Endothelial cell of umbilical vein (primary cell): Measurements from ENCODE around the gene PRM3. TPM values are rescaled to one million over a fixed set of nuclear protein-coding genes. Genes with fewer than 3 reads are reported as not detected.

Source experiments
- BruUV-seq: library from RNA; stranded (reverse); fragments of 400-500 nt; replicated peaks from 2 replicates; lab custom pipeline; 2021; lab: Mats Ljungman, UMichigan
- CTCF ChIA-PET: fragments of 300-600, 350-600 bp; sonication (Branson Sonifier 250); formaldehyde crosslinking; loops from one replicate; lab custom pipeline; 2021; ENCODE audit warnings: antibody characterized with exemption, inconsistent platforms; lab: Charles Lee
- POLR2A ChIA-PET: fragments of 300-600, 350-600 bp; sonication (Branson Sonifier 250); formaldehyde crosslinking; loops from one replicate; lab custom pipeline; 2021; ENCODE audit warnings: antibody characterized with exemption, inconsistent platforms; lab: Charles Lee
- DNase-seq: peaks from one replicate; pipeline ENCODE4 v3.0.0-alpha.2; 2011; ENCODE audit warnings: low read depth, low spot score
- FAIRE-seq: peaks from 2 replicates; lab custom pipeline; 2011; peaks lifted over from hg19 to GRCh38; lab: Jason Lieb, UNC
- H2AFZ ChIP-seq: 2 replicates; pipeline ENCODE4 v1.6.0; 2012; ENCODE audit warnings: low read depth, low read length, control low read depth, inconsistent platforms
- H3K27ac ChIP-seq: 2 replicates; pipeline ENCODE4 v1.5.1; 2011; ENCODE audit warnings: low read depth, mild to moderate bottlenecking, control low read depth, low read length, moderate library complexity; ENCODE audit not compliant: insufficient read depth
- H3K27me3 ChIP-seq, 2 experiments: 2 replicates each; pipeline versions ENCODE4 v1.6.0 to v1.6.1; 2011; ENCODE audit warnings: low read length in 2 of 2, mixed read lengths in 1 of 2; ENCODE audit not compliant: control insufficient read depth in 2 of 2, insufficient read depth in 2 of 2
- H3K36me3 ChIP-seq, 2 experiments: 2 replicates in 1 of 2; 3 replicates in 1 of 2; pipeline ENCODE4 v1.5.1; 2011; ENCODE audit warnings: low read length in 2 of 2, mild to moderate bottlenecking in 1 of 2, moderate library complexity in 1 of 2; ENCODE audit not compliant: control insufficient read depth in 2 of 2, insufficient read depth in 2 of 2; ENCODE audit errors: extremely low read depth in 1 of 2
- H3K4me1 ChIP-seq: 3 replicates; pipeline ENCODE4 v1.5.1; 2011; ENCODE audit warnings: mild to moderate bottlenecking, low read length; ENCODE audit not compliant: control insufficient read depth, insufficient read depth; ENCODE audit errors: extremely low read depth
- H3K4me2 ChIP-seq: 2 replicates; pipeline ENCODE4 v1.6.1; 2011; ENCODE audit warnings: low read length, control low read depth, mixed read lengths; ENCODE audit not compliant: insufficient read depth
- H3K4me3 ChIP-seq, 3 experiments: fragments of 200-600 bp in 1 of 3; sonication (generic), shearing (Covaris generic) in 1 of 3; replicated peaks in 1 of 3; 2 replicates each; pipeline ENCODE4 v1.5.1; 2011 to 2016; ENCODE audit warnings: control low read depth in 3 of 3, low read length in 3 of 3, mild to moderate bottlenecking in 2 of 3, inconsistent platforms in 1 of 3, low read depth in 1 of 3, moderate library complexity in 1 of 3; ENCODE audit not compliant: insufficient read depth in 1 of 3
- H3K79me2 ChIP-seq: 2 replicates; pipeline ENCODE4 v1.6.0; 2012; ENCODE audit warnings: low read length, inconsistent platforms; ENCODE audit not compliant: control insufficient read depth, insufficient read depth
- H3K9ac ChIP-seq: replicated peaks from 2 replicates; pipeline ENCODE3; 2011; ENCODE audit warnings: low read length, control low read depth; ENCODE audit not compliant: insufficient read depth; ENCODE audit errors: extremely low read depth
- H3K9me1 ChIP-seq: replicated peaks from 3 replicates; pipeline ENCODE4 v1.6.0; 2011; ENCODE audit warnings: mild to moderate bottlenecking, low read length; ENCODE audit not compliant: control insufficient read depth, insufficient read depth; ENCODE audit errors: extremely low read depth
- H3K9me3 ChIP-seq: replicated peaks from 2 replicates; pipeline ENCODE4 v1.5.1; 2012; ENCODE audit warnings: low read length, inconsistent platforms; ENCODE audit not compliant: control insufficient read depth, insufficient read depth
- H4K20me1 ChIP-seq: replicated peaks from 2 replicates; pipeline ENCODE3; 2011; ENCODE audit warnings: mild to moderate bottlenecking, low read length; ENCODE audit not compliant: control insufficient read depth, insufficient read depth; ENCODE audit errors: extremely low read depth
- EZH2 ChIP-seq: IDR thresholded peaks from 2 replicates; pipeline ENCODE4 v1.6.1; 2012; ENCODE audit warnings: borderline replicate concordance, low read depth, mild to moderate bottlenecking, moderate library complexity, low read length, inconsistent platforms; ENCODE audit not compliant: severe bottlenecking
- FOS ChIP-seq: IDR thresholded peaks from 2 replicates; pipeline ENCODE4 v1.6.1; 2011; ENCODE audit warnings: mild to moderate bottlenecking, low read length, moderate library complexity, borderline replicate concordance; ENCODE audit not compliant: insufficient read depth
- GATA2 ChIP-seq: IDR thresholded peaks from 2 replicates; pipeline ENCODE4 v1.7.0; 2011; ENCODE audit warnings: low read depth, mild to moderate bottlenecking, moderate library complexity, mixed read lengths, low read length; ENCODE audit not compliant: insufficient read length, insufficient read depth
- JUN ChIP-seq: IDR thresholded peaks from 2 replicates; pipeline ENCODE4 v1.6.1; 2011; ENCODE audit warnings: borderline replicate concordance, low read depth; ENCODE audit not compliant: insufficient read length, insufficient read depth
- MYC ChIP-seq: IDR thresholded peaks from one replicate; pipeline ENCODE4 v1.6.1; 2011; ENCODE audit warnings: mild to moderate bottlenecking, low read depth, low read length
- POLR2A ChIP-seq: IDR thresholded peaks from 2 replicates; pipeline ENCODE4 v1.6.1; 2012; ENCODE audit warnings: low read depth, mild to moderate bottlenecking, control low read depth, low read length
- dilution Hi-C: fragments of 300-500 bp; cut with MboI; formaldehyde crosslinking; loops from one replicate; pipeline ENCODE4 v1.15.0; 2019; ENCODE audit warnings: low sequenced_read_pairs; ENCODE audit not compliant: extremely low pct_ligation_motif_present
- intact Hi-C: fragments of 100-400 bp; cut with micrococcal nuclease; formaldehyde crosslinking; loops from one replicate; pipeline ENCODE4 v1.10.0; 2022
- polyA plus RNA-seq, 4 experiments: library from polyadenylated mRNA; depleted of rRNA in 3 of 4; stranded (reverse) in 3 of 4; unstranded in 1 of 4; fragments of >200 nt; gene quantifications; 2 replicates each; pipeline versions ENCODE4 v1.2.1 to v1.2.3, GENCODE V29; 2011 to 2012; ENCODE audit warnings: missing spikeins in 1 of 4
- total RNA-seq: library from RNA; stranded (reverse); gene quantifications from 2 replicates; pipeline ENCODE4 v1.2.3, GENCODE V29; 2021
- TF ChIP-seq, protein P1 (sequence below), 2 donors: IDR thresholded peaks; 1 replicate in 1 of 2; 2 replicates in 1 of 2; pipeline ENCODE4 v1.5.1; 2011; ENCODE audit warnings: low read length in 2 of 2, mild to moderate bottlenecking in 2 of 2, moderate library complexity in 2 of 2, control low read depth in 1 of 2, inconsistent platforms in 1 of 2, low read depth in 1 of 2; ENCODE audit not compliant: insufficient read depth in 1 of 2; ENCODE audit errors: extremely low read depth in 1 of 2

Gene PRM3
- total and polyA plus RNA-seq, 2 donors (not counting 3 experiments of a cell fraction or from before 2014, with no cell fraction given) = not detected

DNA sequence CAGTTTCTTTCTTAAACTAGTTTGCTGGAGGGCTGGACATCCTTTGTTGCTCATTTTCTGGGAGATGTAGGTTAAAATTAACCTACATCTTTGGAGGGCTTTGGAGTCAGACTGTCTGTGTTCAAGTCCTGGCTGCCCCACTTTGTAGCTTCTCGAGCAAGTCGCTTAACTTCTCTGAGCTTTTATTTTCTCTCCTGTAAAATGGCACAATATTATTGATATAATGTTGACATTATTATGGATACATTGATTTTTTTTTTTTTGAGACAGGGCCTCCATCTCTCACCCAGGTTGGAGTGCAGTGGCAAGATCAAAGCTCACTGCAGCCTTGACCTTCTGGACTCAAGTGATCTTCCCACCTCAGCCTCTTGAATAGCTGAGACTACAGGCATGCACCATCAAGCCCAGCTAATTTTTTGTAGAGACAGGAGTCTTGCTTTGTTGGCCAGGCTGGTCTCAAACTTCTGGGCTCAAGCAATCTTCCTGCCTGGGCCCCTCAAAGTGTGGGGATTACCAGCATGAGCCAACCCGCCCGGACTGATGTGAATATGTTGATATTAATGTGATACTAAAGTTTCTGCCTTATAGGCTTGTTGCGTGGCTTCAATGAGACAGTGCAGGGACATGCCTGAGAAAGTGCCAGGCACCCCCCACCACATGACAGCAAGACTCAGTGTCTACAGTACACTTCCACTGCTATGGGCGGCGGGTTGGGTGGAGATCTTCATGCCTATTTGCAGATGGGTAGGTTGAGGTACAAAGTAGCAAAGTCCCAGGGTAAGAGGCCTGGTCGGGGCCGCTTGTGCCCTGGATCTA is 40.3 kb upstream of the PRM3 start:
- Histone ChIP-seq H3K9ac (no peak overlapping the region), H2AFZ (no peak overlapping the region), H3K4me3 (no peak overlapping the region), H3K36me3 (no peaks in the 10 kb centered on the region), H3K9me3 (no peaks in the 10 kb centered on the region), H3K27ac (no peak overlapping the region), H3K27me3 (no peaks in the 10 kb centered on the region), H3K9me1 (no peaks in the 10 kb centered on the region), H3K79me2 (no peaks in the 10 kb centered on the region), H4K20me1 (no peaks in the 10 kb centered on the region), H3K4me2 (no peak overlapping the region), H3K4me1 (no peaks in the 10 kb centered on the region)
- ChIA-PET POLR2A (no interaction called here), CTCF (no interaction called here)
- dilution Hi-C loops (no loop called here), intact Hi-C loops (loop anchor here (10.0 kb wide), 1 partner anchor 59 kb away; the partner anchor contains the start of gene SOCS1)
- DNase-seq (no peak), FAIRE-seq (no peak)
- TF ChIP-seq EZH2 (no peak), GATA2 (no peak), POLR2A (no peak)
- no TSS peak for BruUV-seq

- BruUV-seq = no TSS peak
- H3K4me1 ChIP-seq = no peaks in the 10 kb centered on the region
- H3K4me3 ChIP-seq = no peak overlapping the region
- H4K20me1 ChIP-seq = no peaks in the 10 kb centered on the region
- TF ChIP-seq JUN = no peak
- no peak for TF ChIP-seq POLR2A
- TF ChIP-seq, protein P1, sequence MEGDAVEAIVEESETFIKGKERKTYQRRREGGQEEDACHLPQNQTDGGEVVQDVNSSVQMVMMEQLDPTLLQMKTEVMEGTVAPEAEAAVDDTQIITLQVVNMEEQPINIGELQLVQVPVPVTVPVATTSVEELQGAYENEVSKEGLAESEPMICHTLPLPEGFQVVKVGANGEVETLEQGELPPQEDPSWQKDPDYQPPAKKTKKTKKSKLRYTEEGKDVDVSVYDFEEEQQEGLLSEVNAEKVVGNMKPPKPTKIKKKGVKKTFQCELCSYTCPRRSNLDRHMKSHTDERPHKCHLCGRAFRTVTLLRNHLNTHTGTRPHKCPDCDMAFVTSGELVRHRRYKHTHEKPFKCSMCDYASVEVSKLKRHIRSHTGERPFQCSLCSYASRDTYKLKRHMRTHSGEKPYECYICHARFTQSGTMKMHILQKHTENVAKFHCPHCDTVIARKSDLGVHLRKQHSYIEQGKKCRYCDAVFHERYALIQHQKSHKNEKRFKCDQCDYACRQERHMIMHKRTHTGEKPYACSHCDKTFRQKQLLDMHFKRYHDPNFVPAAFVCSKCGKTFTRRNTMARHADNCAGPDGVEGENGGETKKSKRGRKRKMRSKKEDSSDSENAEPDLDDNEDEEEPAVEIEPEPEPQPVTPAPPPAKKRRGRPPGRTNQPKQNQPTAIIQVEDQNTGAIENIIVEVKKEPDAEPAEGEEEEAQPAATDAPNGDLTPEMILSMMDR (IDR thresholded peaks at IDR 0.05; ENCODE audit: extremely low read depth in 1 of 2, insufficient read depth in 1 of 2, low read depth in 1 of 2, low read length in 2 of 2) = no peak
- TF ChIP-seq FOS = no peak
- TF ChIP-seq MYC = no peak
- dilution Hi-C loops = no loop called here
- H3K79me2 ChIP-seq = no peaks in the 10 kb centered on the region
- intact Hi-C loops = loop anchor here (10.0 kb wide), 1 partner anchor 58 kb away; the partner anchor contains the start of gene SOCS1
- H3K9me1 ChIP-seq = no peaks in the 10 kb centered on the region
- ChIA-PET CTCF (no interaction called here), POLR2A (no interaction called here)
- H3K9ac ChIP-seq = no peak overlapping the region
- no peak for DNase-seq
- H3K9me3 ChIP-seq = no peaks in the 10 kb centered on the region
- no peak overlapping the region for H3K27ac ChIP-seq
- H3K4me2 ChIP-seq = no peak overlapping the region
- H2AFZ ChIP-seq = peak overlapping the region; percentile 50
- H3K36me3 ChIP-seq = no peaks in the 10 kb centered on the region
- H3K27me3 ChIP-seq = no peaks in the 10 kb centered on the region
- FAIRE-seq = no peak
These were observed 39.5 kb upstream of the PRM3 start for GRCh38 chr16:11312718-11313492.
